GM21367 (cell line): ENCODE measurements around the gene LAMTOR4.
"Not testable (repeated sequence)": the region's sequence is repeated elsewhere in the genome, so short reads cannot be mapped to it uniquely, and the experiment has no call there.

Experiments
- ATAC-seq: cut with Tn5 transposase; IDR thresholded peaks from one replicate; pipeline ENCODE4 v1.9.1; 2021; ENCODE audit not compliant: unreplicated experiment

Gene LAMTOR4

GRCh38 chr7:100170101-100170897 is 21.6 kb downstream of the LAMTOR4 start:
- ATAC-seq: no peak

DNA sequence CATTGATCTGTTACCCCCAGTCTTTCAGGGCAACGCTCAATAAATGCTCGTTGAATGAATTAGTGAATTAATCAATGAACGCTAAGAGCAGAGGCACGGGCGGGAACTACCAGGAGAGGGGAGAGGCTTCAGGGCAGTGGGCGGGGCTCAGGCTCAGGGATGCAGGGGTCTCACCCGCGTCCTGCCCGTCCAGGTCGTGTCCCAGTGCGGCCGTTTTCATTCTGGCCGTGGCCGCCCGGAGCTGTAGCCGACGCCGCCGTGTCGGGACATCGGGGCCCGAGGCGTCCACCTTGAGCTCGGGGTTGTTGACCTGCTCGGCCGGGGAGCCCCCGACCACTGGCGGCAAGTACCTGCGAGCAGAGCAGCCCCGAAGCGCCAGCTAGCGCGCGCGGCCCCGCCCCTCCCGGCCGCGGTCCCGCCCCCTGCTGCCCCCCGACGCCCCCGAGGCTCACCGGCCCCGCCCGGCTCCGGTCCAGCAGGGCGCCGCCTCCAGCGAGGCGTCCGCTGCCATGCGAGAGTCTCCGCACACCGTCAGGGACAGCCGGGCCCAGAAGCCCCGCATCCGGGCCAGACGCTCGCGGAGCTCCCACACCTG is 22.5 kb downstream of the LAMTOR4 start:
- no peak for ATAC-seq

- no peak for ATAC-seq
These were observed 23.1 kb downstream of the LAMTOR4 start for GRCh38 chr7:100171840-100172239.

DNA sequence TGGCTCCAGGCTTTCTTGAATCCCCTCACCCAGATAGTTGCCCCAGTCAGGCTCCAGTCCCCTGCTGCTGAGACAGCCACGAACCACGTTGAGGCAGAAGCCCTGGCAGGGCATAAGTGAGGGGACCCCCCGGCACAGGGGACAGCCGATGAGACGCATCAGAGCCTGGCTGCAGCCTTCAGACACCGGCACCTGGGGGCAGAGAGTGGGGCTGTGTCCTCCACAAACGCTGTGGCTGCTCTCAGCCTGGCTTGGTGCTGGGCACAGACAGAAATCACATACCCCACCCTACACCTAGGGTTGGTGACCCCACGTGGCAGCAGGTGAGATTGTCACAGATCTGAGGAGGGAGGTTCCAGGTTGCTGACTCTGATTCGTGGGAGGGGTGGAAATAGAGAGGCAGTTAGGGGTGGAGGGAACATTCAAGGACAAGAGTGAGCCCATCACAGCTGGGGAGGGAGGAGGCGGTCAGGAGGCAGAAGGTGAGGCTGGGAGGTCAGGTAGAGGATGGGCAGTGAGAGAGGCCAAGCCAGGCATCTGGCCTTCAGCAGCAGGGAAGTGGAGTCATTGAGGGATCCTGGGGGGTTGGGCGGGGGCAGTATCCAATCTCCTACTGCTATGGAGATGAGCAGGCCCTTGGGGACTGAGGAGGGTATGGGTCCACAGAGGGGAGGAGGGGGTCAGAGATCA is 25.2 kb downstream of the LAMTOR4 start:
- ATAC-seq: no peak

- ATAC-seq: no peak
These were observed 25.9 kb downstream of the LAMTOR4 start for GRCh38 chr7:100174582-100174981.

DNA sequence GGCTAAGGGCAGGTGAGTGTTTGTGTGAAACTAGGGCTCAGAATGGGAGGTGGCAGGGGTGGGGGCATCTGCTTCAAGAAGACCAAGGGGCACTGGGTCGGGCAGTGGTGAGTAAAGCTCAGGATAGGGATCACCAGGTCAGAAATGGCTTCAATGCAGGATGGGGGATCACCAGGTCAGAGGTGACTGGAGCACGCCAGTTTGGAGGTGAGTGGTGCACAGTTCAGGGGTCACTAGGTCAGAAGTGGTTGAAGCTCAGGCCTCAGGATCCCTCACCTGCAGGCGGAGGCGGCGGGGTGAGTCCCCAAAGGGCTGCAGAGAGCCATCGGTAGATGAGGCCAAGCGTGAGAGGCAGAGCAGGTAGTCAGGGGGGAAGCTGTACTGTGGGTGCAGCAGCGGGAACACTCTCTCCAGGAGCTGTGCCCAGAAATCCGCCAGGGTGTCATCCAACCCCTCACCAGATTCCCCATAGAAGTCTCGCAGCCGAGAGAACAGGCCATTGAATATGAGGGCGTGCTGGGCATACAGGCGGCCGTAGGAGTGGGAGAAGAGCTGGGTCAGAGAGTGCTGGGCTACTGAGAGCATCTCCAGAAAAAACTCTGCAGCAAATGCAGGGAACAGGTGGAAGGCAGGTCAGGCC is 26.7 kb downstream of the LAMTOR4 start:
- no peak for ATAC-seq

GRCh38 chr7:100176096-100177044 is 27.7 kb downstream of the LAMTOR4 start:
- ATAC-seq: no peak

- peak; percentile 73 for ATAC-seq
These were observed 28.6 kb downstream of the LAMTOR4 start, which contains the start of the genes GPC2 and STAG3 for GRCh38 chr7:100177045-100178001. Gene GPC2, minus strand, starts transcription at chr7:100177381. Its CDS starts 182 bp downstream, at chr7:100177199. Gene STAG3, plus strand, starts transcription at chr7:100177918. Its CDS starts 2,639 bp downstream, at chr7:100180557.

- ATAC-seq: not testable (repeated sequence)
These were observed 31.4 kb downstream of the LAMTOR4 start for GRCh38 chr7:100180084-100180483.

DNA sequence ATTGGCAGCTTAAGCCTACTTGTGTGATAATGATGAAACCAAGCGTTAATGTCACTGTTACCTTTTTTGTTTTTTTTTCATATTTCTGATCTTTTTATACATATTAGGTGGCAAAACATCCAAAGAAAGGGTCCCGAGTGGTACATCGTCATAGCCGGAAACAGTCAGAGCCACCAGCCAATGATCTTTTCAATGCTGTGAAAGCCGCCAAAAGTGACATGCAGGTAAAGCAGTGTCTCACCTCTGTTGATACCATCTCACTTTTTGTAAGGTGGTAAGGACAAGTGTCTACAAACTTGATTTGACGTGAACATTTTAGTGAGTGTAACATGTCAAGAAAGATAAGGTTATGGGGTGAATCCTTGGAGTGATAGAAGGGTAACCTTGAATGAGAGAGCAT is 33.9 kb downstream of the LAMTOR4 start:
- not testable (repeated sequence) for ATAC-seq

DNA sequence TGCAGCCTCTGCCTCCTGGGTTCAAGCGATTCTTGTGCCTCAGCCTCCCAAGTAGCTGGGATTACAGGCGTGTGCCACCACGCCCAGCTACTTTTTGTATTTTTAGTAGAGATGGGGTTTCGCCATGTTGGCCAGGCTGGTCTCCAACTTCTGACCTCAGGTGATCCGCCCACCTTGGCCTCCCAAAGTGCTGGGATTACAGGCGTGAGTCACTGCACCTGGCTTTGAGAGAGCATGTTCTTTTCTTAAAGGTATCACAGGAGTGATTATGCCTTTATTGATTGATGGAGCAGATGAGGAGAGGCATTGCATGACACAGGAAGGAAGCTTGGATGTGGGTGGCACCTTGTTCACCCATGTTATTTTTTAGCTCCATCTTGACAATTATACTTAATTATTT is 34.4 kb downstream of the LAMTOR4 start:
- not testable (repeated sequence) for ATAC-seq

GRCh38 chr7:100185726-100186125 is 37.0 kb downstream of the LAMTOR4 start:
- ATAC-seq: no peak

DNA sequence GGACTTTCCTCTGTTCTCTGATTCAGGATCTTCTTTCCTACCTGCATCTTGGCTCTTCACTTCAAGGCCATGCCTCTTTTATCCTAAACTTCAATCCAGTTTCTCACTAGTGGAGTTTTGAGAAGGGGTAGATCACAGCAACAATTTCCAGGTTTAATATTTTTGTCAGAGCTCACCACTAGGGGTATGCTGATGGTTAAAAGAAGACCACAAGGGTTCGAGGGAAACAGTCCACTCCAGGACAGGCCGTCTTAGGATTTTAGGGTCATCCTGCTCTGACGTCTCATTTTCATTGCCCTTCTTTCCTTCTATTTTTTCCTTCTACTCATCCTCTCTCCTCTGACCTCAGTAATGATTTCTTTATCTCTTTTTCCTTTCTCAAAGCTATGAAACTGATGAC is 40.3 kb downstream of the LAMTOR4 start:
- ATAC-seq: no peak

- ATAC-seq: peak; percentile 48
These were observed 41.5 kb downstream of the LAMTOR4 start for GRCh38 chr7:100190048-100190711.

GRCh38 chr7:100191775-100192174 is 43.1 kb downstream of the LAMTOR4 start:
- ATAC-seq: no peak

GRCh38 chr7:100192281-100192862 is 43.7 kb downstream of the LAMTOR4 start:
- not testable (repeated sequence) for ATAC-seq

GRCh38 chr7:100192969-100193368 is 44.3 kb downstream of the LAMTOR4 start:
- no peak for ATAC-seq

DNA sequence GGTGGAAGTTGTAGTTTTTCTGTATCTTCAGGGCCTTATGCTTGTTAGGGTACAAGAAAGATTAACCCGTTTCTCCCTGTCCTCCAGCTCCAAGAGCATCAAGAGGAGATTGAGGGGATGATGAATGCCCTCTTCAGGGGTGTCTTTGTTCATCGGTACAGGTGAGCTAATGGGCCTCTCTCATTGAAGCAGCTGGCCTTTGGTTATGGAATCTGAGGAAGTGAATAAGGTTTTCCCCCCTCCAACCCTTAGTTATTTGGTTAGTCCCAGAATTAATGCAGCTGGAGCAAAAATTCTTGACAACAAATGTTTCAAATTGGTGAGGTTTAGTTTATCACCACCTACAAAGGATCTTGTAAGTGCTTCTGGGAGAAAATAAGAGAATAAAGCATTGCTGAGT is 46.5 kb downstream of the LAMTOR4 start:
- no peak for ATAC-seq
